AG04450 (cell line): ENCODE data around the gene ADAM19. TPM values are rescaled to one million over a fixed set of nuclear protein-coding genes. Genes with fewer than 3 reads are reported as not detected.

Experiments used
- CTCF ChIA-PET: fragments of 300-600, 350-600 bp; formaldehyde crosslinking; extraction: SDS; loops from one replicate; lab custom pipeline; 2022; ENCODE audit warnings: antibody characterized with exemption, inconsistent platforms; lab: Charles Lee
- POLR2A ChIA-PET: fragments of 350-600 bp; formaldehyde crosslinking; extraction: SDS; loops from one replicate; lab custom pipeline; 2021; ENCODE audit warnings: antibody characterized with exemption, inconsistent platforms; lab: Yijun Ruan, JAX
- DNase-seq: peaks from one replicate; pipeline ENCODE4 v3.0.0-alpha.2; 2011; ENCODE audit warnings: low read depth, low spot score
- H3K27ac ChIP-seq: one replicate; pipeline ENCODE4 v1.5.1; 2012; ENCODE audit warnings: low read depth, low read length, control low read depth
- H3K27me3 ChIP-seq: one replicate; pipeline ENCODE4 v1.6.0; 2012; ENCODE audit warnings: low read length; ENCODE audit not compliant: control insufficient read depth, insufficient read depth
- H3K4me3 ChIP-seq: 2 replicates; pipeline ENCODE4 v1.5.1; 2011; ENCODE audit warnings: mild to moderate bottlenecking, low read depth, low read length, control low read depth
- H3K9me3 ChIP-seq: 2 replicates; pipeline ENCODE4 v1.5.1; 2012; ENCODE audit warnings: low read length; ENCODE audit not compliant: control insufficient read depth, insufficient read depth
- polyA plus RNA-seq: library from polyadenylated mRNA; depleted of rRNA; stranded (reverse); fragments of >200 nt; gene quantifications from 2 replicates; pipeline ENCODE4 v1.2.3, GENCODE V29; 2011
- TF ChIP-seq, protein P1 (sequence below): IDR thresholded peaks from 2 replicates; pipeline ENCODE4 v1.5.1; 2011; ENCODE audit warnings: low read depth, low read length, control low read depth, inconsistent platforms

ADAM19 gene
- polyA plus RNA-seq, 1 experiment, result 44.7 TPM

DNA sequence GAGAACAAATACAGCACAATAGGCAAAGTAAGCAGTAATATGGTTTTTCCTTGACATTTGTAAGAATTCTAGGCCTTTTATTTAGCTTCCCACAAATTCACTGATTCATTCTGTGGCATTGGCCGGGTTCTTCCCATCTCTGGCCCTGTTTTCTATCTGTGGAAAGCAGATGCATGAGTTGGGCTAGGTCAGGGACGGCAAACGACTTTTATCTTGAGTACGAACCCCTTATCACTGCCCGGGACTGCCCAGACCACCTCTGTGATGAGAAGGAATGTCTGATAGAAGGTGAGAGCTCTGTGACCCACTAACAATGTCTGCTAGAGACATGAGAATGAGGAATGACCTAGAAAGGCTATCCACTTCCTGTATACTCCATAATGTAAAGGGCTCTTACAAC is 35.4 kb upstream of the ADAM19 start:
- Histone ChIP-seq H3K27me3 (no peaks in the 10 kb centered on the region), H3K9me3 (no peaks in the 10 kb centered on the region), H3K4me3 (no peak overlapping the region), H3K27ac (no peak overlapping the region)
- no peak for DNase-seq
- TF ChIP-seq, protein P1, sequence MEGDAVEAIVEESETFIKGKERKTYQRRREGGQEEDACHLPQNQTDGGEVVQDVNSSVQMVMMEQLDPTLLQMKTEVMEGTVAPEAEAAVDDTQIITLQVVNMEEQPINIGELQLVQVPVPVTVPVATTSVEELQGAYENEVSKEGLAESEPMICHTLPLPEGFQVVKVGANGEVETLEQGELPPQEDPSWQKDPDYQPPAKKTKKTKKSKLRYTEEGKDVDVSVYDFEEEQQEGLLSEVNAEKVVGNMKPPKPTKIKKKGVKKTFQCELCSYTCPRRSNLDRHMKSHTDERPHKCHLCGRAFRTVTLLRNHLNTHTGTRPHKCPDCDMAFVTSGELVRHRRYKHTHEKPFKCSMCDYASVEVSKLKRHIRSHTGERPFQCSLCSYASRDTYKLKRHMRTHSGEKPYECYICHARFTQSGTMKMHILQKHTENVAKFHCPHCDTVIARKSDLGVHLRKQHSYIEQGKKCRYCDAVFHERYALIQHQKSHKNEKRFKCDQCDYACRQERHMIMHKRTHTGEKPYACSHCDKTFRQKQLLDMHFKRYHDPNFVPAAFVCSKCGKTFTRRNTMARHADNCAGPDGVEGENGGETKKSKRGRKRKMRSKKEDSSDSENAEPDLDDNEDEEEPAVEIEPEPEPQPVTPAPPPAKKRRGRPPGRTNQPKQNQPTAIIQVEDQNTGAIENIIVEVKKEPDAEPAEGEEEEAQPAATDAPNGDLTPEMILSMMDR, result no peak
- ChIA-PET CTCF (interaction anchor here (0.9 kb wide), 1 partner anchor 132 kb away, joined by 3 read pairs; the partner anchor contains the start of gene LSM11), POLR2A (no interaction called here)

- H3K27ac ChIP-seq, result no peak overlapping the region
- no peak overlapping the region for H3K4me3 ChIP-seq
- H3K9me3 ChIP-seq, result no peaks in the 10 kb centered on the region
- POLR2A ChIA-PET, result no interaction called here
- CTCF ChIA-PET, result no interaction called here
- TF ChIP-seq, protein P1, result no peak
- no peaks in the 10 kb centered on the region for H3K27me3 ChIP-seq
- no peak for DNase-seq
Measured at GRCh38 chr5:157608972-157609565, 33.5 kb upstream of the ADAM19 start.

- Histone ChIP-seq H3K9me3 (no peaks in the 10 kb centered on the region), H3K4me3 (no peak overlapping the region), H3K27me3 (no peaks in the 10 kb centered on the region), H3K27ac (peak overlapping the region; percentile 80)
- POLR2A ChIA-PET, result interaction anchor here (0.7 to 0.8 kb wide), 3 partner anchors 9 to 59 kb away, joined by 4 to 6 read pairs (median 5); no protein-coding TSS in a partner anchor
- CTCF ChIA-PET, result interaction anchor here (0.7 kb wide), 1 partner anchor 19 kb away, joined by 6 read pairs; no protein-coding TSS in a partner anchor
- TF ChIP-seq, protein P1, result no peak
- no peak for DNase-seq
Measured at GRCh38 chr5:157607371-157608161, 32.0 kb upstream of the ADAM19 start.

DNA sequence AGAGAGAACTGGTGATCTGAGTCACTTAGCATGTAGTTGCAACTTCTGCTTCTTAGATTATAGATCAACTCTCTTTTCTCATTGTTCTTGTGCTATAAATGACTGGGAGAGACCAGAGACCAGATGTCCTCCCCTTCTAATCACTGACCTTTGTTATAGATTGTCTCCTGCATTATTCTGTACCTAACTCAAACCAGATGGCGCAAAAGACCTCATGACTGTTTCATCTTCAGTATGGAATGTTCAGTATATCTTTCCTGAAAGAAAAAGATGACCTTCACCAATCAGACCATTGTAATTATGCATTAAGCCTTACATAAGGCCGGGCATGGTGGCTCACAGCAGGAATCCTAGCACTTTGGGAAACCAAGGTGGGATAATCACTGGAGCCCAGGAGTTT is 30.5 kb upstream of the ADAM19 start:
- Histone ChIP-seq H3K27me3 (no peaks in the 10 kb centered on the region), H3K4me3 (no peak overlapping the region), H3K27ac (peak overlapping the region; percentile 11), H3K9me3 (no peaks in the 10 kb centered on the region)
- POLR2A ChIA-PET, result no interaction called here
- TF ChIP-seq, protein P1, result no peak
- CTCF ChIA-PET, result no interaction called here
- DNase-seq, result no peak
